ENCODE results near the gene COLEC12.

COLEC12 gene

DNA sequence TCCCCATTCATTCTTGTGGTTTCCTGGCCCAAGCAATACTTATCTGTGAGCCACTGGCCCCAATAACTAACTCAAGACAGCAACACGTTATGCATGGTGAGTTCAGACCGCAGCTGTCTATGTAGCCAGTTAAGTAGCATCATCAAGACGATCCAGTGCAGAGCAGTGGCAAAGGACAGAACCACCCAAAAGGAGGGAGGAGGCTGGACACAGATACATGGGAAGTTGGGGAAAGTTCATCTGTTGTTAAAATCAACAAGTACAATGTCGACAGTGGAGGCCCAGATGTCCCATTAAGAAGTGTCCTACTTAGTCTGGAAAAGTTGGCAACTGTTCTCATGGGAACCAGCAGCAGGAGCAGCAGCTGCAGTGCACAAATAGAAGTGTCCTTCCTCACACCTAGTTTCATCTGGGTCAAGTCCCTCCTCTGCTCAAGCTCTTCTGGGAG, 125.8 kb downstream of the COLEC12 start:
- Histone ChIP-seq H3K9me3 (ENCODE audit: control insufficient read depth, low read length) (no peaks in the 10 kb centered on the region), H3K27me3 (ENCODE audit: control insufficient read depth in 1 of 2, insufficient read depth in 1 of 2, low read length in 2 of 2) (no peaks in the 10 kb centered on the region), H2AFZ (ENCODE audit: low read depth, low read length) (no peak overlapping the region), H3K4me1 (ENCODE audit: control insufficient read depth, insufficient read depth, low read depth, low read length) (peaks cover 3% of the 10 kb centered on the region), H2BK120ac (ENCODE audit: low read depth, low read length) (no peak overlapping the region), H2BK5ac (ENCODE audit: low read depth, low read length, poor library complexity, severe bottlenecking) (no peak overlapping the region), H3K4ac (ENCODE audit: low read depth in 1 of 2, low read length in 2 of 2) (peak overlapping the region in 1 of 2 experiments; percentile 37), H3K4me3 (ENCODE audit: insufficient read depth in 1 of 2, low read depth in 1 of 2, low read length in 2 of 2) (no peak overlapping the region), H3K23ac (ENCODE audit: low read length in 2 of 2) (no peak overlapping the region), H3K14ac (ENCODE audit: low read length in 2 of 2) (no peak overlapping the region), H3K36me3 (ENCODE audit: control insufficient read depth in 1 of 2, insufficient read depth in 2 of 2, low read depth in 1 of 2, low read length in 2 of 2) (peaks cover 0 to 3% of the 10 kb centered on the region in 2 experiments), H3K9ac (ENCODE audit: low read length) (no peak overlapping the region), H2AK5ac (ENCODE audit: low read length, severe bottlenecking) (no peak overlapping the region), H4K8ac (ENCODE audit: low read length) (no peak overlapping the region), H3K27ac (ENCODE audit: low read length, poor library complexity, severe bottlenecking) (no peak overlapping the region), H3K79me1 (replicated peaks; ENCODE audit: low read length, poor library complexity, severe bottlenecking) (no peaks in the 10 kb centered on the region), H3K18ac (ENCODE audit: low read depth in 1 of 2, low read length in 2 of 2) (peak overlapping the region in 1 of 2 experiments; percentile 72), H2BK15ac (ENCODE audit: low read depth, poor library complexity, severe bottlenecking) (no peak overlapping the region), H3K4me2 (ENCODE audit: low read length, poor library complexity, severe bottlenecking) (no peak overlapping the region), H2BK12ac (ENCODE audit: low read length in 2 of 2) (no peak overlapping the region), H4K91ac (ENCODE audit: low read length) (no peak overlapping the region)
- 36% methylated on average over 4 of the region's 4 CpGs for WGBS
- DNase-seq = peak; percentile 87

DNA sequence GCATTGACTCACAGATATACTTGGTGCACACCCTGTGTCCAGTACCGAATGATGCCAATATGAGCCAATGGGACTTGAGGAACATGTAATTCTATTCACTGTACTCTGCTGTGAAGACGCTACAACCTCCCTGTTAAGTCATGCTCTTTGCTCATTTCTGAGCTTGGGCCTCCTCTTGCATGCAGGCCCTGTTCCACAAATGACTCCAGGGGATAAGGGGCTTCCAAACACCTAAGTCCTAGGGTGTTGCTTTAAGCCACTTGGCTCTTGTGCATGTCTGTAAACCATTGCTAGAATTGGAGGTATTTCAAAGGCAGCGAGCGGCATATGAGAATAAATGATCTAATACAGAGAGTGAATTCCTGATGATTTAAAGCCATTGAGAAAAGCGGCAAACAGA, 126.7 kb downstream of the COLEC12 start:
- H3K27me3 ChIP-seq (ENCODE audit: control insufficient read depth in 1 of 2, insufficient read depth in 1 of 2, low read length in 2 of 2) = no peaks in the 10 kb centered on the region
- H3K23ac ChIP-seq (ENCODE audit: low read length in 2 of 2) = no peak overlapping the region
- H2BK15ac ChIP-seq (ENCODE audit: low read depth, poor library complexity, severe bottlenecking) = no peak overlapping the region
- no peak overlapping the region for H4K8ac ChIP-seq (ENCODE audit: low read length)
- no peak overlapping the region for H2BK120ac ChIP-seq (ENCODE audit: low read depth, low read length)
- no peak overlapping the region for H2BK12ac ChIP-seq (ENCODE audit: low read length in 2 of 2)
- H3K14ac ChIP-seq (ENCODE audit: low read length in 2 of 2) = no peak overlapping the region
- peaks cover 0 to 3% of the 10 kb centered on the region in 2 experiments for H3K36me3 ChIP-seq (ENCODE audit: control insufficient read depth in 1 of 2, insufficient read depth in 2 of 2, low read depth in 1 of 2, low read length in 2 of 2)
- H3K27ac ChIP-seq (ENCODE audit: low read length, poor library complexity, severe bottlenecking) = no peak overlapping the region
- H3K4me2 ChIP-seq (ENCODE audit: low read length, poor library complexity, severe bottlenecking) = no peak overlapping the region
- H4K91ac ChIP-seq (ENCODE audit: low read length) = no peak overlapping the region
- H3K18ac ChIP-seq (ENCODE audit: low read depth in 1 of 2, low read length in 2 of 2) = no peak overlapping the region
- H3K9ac ChIP-seq (ENCODE audit: low read length) = no peak overlapping the region
- 98% methylated on average over 5 of the region's 5 CpGs for WGBS
- H2AFZ ChIP-seq (ENCODE audit: low read depth, low read length) = no peak overlapping the region
- H3K9me3 ChIP-seq (ENCODE audit: control insufficient read depth, low read length) = no peaks in the 10 kb centered on the region
- H3K4me3 ChIP-seq (ENCODE audit: insufficient read depth in 1 of 2, low read depth in 1 of 2, low read length in 2 of 2) = no peak overlapping the region
- H2AK5ac ChIP-seq (ENCODE audit: low read length, severe bottlenecking) = no peak overlapping the region
- no peak for DNase-seq
- H2BK5ac ChIP-seq (ENCODE audit: low read depth, low read length, poor library complexity, severe bottlenecking) = no peak overlapping the region
- peaks cover 3% of the 10 kb centered on the region for H3K4me1 ChIP-seq (ENCODE audit: control insufficient read depth, insufficient read depth, low read depth, low read length)
- no peaks in the 10 kb centered on the region for H3K79me1 ChIP-seq (replicated peaks; ENCODE audit: low read length, poor library complexity, severe bottlenecking)
- H3K4ac ChIP-seq (ENCODE audit: low read depth in 1 of 2, low read length in 2 of 2) = no peak overlapping the region

DNA sequence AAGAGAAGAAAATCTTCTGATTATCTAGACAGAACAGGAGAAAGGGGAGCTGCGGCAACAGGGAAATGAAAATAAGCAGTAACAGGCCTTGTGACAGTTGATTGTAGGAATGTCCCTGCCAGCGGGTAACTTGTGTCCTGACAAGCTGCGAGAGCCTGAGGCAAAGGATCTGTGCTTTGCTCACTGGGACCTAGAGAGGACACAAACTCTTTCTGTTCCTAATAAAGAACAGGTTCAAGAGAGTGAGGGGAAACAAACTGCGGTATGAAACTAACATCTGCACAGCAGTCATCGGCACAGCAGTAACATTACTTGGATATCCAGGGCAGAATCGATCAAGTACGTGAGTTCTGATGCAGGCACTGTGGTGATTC, 128.9 kb downstream of the COLEC12 start:
- Histone ChIP-seq H3K4me1 (ENCODE audit: control insufficient read depth, insufficient read depth, low read depth, low read length) (peaks cover 9% of the 10 kb centered on the region), H3K23ac (ENCODE audit: low read length in 2 of 2) (no peak overlapping the region), H3K9me3 (ENCODE audit: control insufficient read depth, low read length) (no peaks in the 10 kb centered on the region), H3K4ac (ENCODE audit: low read depth in 1 of 2, low read length in 2 of 2) (no peak overlapping the region), H3K27me3 (ENCODE audit: control insufficient read depth in 1 of 2, insufficient read depth in 1 of 2, low read length in 2 of 2) (no peaks in the 10 kb centered on the region), H3K4me3 (ENCODE audit: insufficient read depth in 1 of 2, low read depth in 1 of 2, low read length in 2 of 2) (no peak overlapping the region), H2BK15ac (ENCODE audit: low read depth, poor library complexity, severe bottlenecking) (no peak overlapping the region), H3K14ac (ENCODE audit: low read length in 2 of 2) (no peak overlapping the region), H4K91ac (ENCODE audit: low read length) (no peak overlapping the region), H2AFZ (ENCODE audit: low read depth, low read length) (no peak overlapping the region), H3K36me3 (ENCODE audit: control insufficient read depth in 1 of 2, insufficient read depth in 2 of 2, low read depth in 1 of 2, low read length in 2 of 2) (no peaks in the 10 kb centered on the region), H4K8ac (ENCODE audit: low read length) (no peak overlapping the region), H3K27ac (ENCODE audit: low read length, poor library complexity, severe bottlenecking) (no peak overlapping the region), H2BK5ac (ENCODE audit: low read depth, low read length, poor library complexity, severe bottlenecking) (no peak overlapping the region), H3K9ac (ENCODE audit: low read length) (peak overlapping the region; percentile 61), H3K4me2 (ENCODE audit: low read length, poor library complexity, severe bottlenecking) (no peak overlapping the region), H2BK12ac (ENCODE audit: low read length in 2 of 2) (no peak overlapping the region), H3K79me1 (replicated peaks; ENCODE audit: low read length, poor library complexity, severe bottlenecking) (no peaks in the 10 kb centered on the region), H2AK5ac (ENCODE audit: low read length, severe bottlenecking) (no peak overlapping the region), H3K18ac (ENCODE audit: low read depth in 1 of 2, low read length in 2 of 2) (no peak overlapping the region), H2BK120ac (ENCODE audit: low read depth, low read length) (no peak overlapping the region)
- 80% methylated on average over 7 of the region's 7 CpGs for WGBS
- peak; percentile 17 for DNase-seq

DNA sequence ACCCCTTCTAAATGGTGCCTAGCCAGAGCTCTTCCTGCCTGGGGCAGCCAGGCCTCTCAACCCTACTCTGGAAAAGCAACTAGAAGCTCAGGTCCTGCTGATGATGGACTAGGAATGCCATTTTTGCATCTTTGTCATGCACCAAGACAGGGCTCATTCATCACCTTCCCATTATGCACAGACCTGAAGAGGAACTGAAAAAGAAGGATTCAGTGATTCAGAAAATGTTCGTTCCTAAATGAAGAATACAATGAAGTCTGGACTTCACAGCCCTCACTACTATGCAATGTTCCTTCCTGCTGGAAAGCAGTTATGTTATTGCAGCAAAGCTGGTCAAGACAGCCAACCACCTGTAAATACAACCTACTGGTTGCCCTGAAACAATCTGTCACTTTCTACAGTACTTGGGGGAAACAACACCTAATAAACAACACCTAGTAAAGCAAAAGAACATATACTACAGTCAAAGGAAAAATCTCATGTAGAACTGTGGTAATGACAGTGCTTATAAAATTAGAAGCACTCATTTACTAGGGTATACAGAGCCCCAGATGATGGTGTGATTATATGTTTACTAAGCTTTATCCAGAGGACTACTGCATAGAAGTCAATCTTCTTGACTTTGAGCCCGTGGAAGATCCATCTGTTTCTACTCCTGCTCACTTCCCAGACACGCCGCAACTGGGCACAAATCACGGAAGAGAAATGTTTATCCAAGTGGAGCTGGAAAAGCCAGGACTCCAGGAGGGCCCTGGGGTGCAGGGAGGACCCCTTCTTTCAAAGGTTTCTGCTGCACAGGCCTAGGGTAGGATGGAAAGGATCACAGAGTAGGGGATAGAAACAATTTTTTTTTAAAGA, 129.5 kb downstream of the COLEC12 start:
- Histone ChIP-seq H3K4me3 (ENCODE audit: insufficient read depth in 1 of 2, low read depth in 1 of 2, low read length in 2 of 2) (no peak overlapping the region), H3K4me2 (ENCODE audit: low read length, poor library complexity, severe bottlenecking) (no peak overlapping the region), H4K91ac (ENCODE audit: low read length) (no peak overlapping the region), H3K18ac (ENCODE audit: low read depth in 1 of 2, low read length in 2 of 2) (no peak overlapping the region), H3K23ac (ENCODE audit: low read length in 2 of 2) (no peak overlapping the region), H3K4ac (ENCODE audit: low read depth in 1 of 2, low read length in 2 of 2) (no peak overlapping the region), H3K14ac (ENCODE audit: low read length in 2 of 2) (no peak overlapping the region), H4K8ac (ENCODE audit: low read length) (no peak overlapping the region), H2BK15ac (ENCODE audit: low read depth, poor library complexity, severe bottlenecking) (no peak overlapping the region), H3K36me3 (ENCODE audit: control insufficient read depth in 1 of 2, insufficient read depth in 2 of 2, low read depth in 1 of 2, low read length in 2 of 2) (no peaks in the 10 kb centered on the region), H2BK120ac (ENCODE audit: low read depth, low read length) (no peak overlapping the region), H3K9ac (ENCODE audit: low read length) (peak overlapping the region; percentile 61), H3K27ac (ENCODE audit: low read length, poor library complexity, severe bottlenecking) (no peak overlapping the region), H3K4me1 (ENCODE audit: control insufficient read depth, insufficient read depth, low read depth, low read length) (peaks cover 15% of the 10 kb centered on the region), H2BK12ac (ENCODE audit: low read length in 2 of 2) (no peak overlapping the region), H2BK5ac (ENCODE audit: low read depth, low read length, poor library complexity, severe bottlenecking) (no peak overlapping the region), H2AK5ac (ENCODE audit: low read length, severe bottlenecking) (peak overlapping the region; percentile 55), H3K79me1 (replicated peaks; ENCODE audit: low read length, poor library complexity, severe bottlenecking) (no peaks in the 10 kb centered on the region), H3K9me3 (ENCODE audit: control insufficient read depth, low read length) (no peaks in the 10 kb centered on the region), H2AFZ (ENCODE audit: low read depth, low read length) (no peak overlapping the region), H3K27me3 (ENCODE audit: control insufficient read depth in 1 of 2, insufficient read depth in 1 of 2, low read length in 2 of 2) (no peaks in the 10 kb centered on the region)
- WGBS = 51% methylated on average over 5 of the region's 5 CpGs
- peak; percentile 24 for DNase-seq

Measured in mesenchymal stem cell (in vitro differentiated cells and primary cell).